ENCODE measurements around the gene DHH.

The DHH gene

GRCh38 chr12:49046129-49046895 is 48.3 kb downstream of the DHH start:
- no peak for TF ChIP-seq CTCF (IDR thresholded peaks at IDR 0.05)

- no peak for TF ChIP-seq CTCF (IDR thresholded peaks at IDR 0.05)
Measured at GRCh38 chr12:49044660-49045059, 49.9 kb downstream of the DHH start.

DNA sequence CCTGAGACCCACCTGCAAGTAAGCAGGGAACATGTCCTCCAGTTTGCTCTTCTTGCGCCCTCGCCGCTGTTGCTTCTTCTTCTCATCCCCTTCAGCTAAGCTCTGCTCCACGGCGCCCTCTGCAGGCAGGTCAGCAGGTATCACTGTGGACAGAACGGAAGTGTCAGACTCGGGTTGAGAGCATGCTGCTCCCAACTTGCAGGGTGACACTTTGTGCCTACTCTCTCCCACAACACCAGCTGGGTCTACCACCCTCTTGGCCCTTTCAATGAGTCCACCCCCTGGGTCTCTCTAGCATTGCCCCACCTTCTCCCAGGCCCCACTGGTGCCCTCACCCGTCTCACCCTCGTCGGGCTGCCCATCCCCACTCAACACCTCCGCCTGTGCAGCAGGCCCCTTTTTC is 50.7 kb downstream of the DHH start:
- TF ChIP-seq CTCF (IDR thresholded peaks at IDR 0.05) = peak; percentile 83

GRCh38 chr12:49043241-49043640 is 51.4 kb downstream of the DHH start:
- no peak for TF ChIP-seq CTCF (IDR thresholded peaks at IDR 0.05)

DNA sequence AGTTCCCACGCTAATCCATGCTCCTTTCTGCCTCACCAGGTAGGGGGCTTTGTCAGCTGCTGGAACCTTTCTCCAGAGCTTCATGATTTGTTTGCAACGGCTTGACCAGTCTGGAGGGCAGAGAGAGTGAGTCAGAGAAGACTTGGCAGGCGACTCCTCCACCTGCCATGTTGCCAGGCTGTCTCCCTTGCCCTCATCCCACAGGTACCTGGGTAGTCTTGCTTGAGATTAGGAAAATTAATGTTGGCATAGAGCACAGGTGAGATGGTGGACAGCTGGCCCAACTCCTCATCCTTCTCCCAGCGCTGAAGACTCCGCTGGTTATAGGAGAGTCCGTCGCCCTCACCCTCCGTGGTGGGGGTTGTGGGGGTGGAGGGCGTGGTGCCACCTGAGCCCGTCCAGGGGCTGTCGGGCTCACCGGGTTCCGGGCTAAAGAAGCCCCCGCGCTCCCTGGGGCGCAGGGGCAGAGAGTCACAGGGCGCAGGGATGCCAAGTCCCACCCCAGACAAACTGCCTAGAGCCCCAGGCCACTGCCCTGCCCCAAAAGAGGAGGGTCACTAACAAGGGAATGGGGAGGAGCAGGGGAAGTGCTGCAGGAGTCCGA is 52.6 kb downstream of the DHH start:
- no peak for TF ChIP-seq CTCF (IDR thresholded peaks at IDR 0.05)

GRCh38 chr12:49041036-49041880 is 53.3 kb downstream of the DHH start:
- TF ChIP-seq CTCF (IDR thresholded peaks at IDR 0.05) = no peak

GRCh38 chr12:49040364-49040855 is 54.2 kb downstream of the DHH start:
- TF ChIP-seq CTCF (IDR thresholded peaks at IDR 0.05) = no peak

Measured in LNCAP (cell line).